ENCODE measurements around the gene CLK4.

Gene CLK4

DNA sequence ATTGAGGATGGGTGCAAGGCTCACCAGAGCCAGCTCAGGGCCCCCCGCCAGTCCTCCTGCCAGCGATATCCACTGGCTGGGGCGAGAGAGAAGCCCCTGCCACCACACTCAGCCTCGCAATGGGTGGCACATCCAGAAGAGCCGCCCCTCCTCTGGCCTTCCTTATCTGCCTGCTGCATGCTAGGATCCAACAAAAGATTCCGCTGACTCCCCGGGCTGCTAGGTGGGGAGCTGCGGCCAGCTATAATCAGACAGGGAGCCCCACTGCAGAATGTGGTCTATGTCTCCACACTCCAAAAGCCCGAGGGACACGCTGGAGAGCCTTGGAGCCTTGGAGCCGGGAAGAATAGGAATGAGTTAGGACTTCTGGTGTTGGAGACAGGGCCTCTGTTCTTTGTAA, 69.4 kb downstream of the CLK4 start:
- no peak for FAIRE-seq
- TF ChIP-seq, protein P1, sequence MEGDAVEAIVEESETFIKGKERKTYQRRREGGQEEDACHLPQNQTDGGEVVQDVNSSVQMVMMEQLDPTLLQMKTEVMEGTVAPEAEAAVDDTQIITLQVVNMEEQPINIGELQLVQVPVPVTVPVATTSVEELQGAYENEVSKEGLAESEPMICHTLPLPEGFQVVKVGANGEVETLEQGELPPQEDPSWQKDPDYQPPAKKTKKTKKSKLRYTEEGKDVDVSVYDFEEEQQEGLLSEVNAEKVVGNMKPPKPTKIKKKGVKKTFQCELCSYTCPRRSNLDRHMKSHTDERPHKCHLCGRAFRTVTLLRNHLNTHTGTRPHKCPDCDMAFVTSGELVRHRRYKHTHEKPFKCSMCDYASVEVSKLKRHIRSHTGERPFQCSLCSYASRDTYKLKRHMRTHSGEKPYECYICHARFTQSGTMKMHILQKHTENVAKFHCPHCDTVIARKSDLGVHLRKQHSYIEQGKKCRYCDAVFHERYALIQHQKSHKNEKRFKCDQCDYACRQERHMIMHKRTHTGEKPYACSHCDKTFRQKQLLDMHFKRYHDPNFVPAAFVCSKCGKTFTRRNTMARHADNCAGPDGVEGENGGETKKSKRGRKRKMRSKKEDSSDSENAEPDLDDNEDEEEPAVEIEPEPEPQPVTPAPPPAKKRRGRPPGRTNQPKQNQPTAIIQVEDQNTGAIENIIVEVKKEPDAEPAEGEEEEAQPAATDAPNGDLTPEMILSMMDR (IDR thresholded peaks at IDR 0.05; ENCODE audit: insufficient read depth, missing control alignments), result no peak
- no peak for DNase-seq (ENCODE audit: insufficient read length, low spot score)

DNA sequence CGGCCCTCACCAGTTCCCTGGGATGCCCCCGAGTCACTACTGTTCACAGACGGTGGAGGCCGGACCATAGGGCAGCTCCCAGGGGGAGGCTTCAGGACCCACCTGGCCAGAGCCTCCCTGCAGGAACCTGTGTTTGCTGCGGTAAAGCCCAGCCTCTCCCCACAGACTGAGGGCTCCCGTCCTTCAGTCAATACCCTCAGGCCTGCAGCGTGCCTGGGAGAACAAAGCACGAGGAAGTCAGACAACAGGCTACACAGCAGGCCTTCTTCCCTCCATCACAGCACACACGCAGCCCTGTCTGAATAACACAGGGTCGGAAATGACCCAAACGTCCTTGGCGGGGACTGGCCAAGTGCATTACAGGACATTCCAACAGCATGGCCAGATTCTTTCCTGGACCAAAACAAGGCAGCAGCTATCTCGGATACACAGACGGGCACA, 71.1 kb downstream of the CLK4 start:
- no peak for DNase-seq (ENCODE audit: insufficient read length, low spot score)
- FAIRE-seq, result no peak
- TF ChIP-seq, protein P1 (IDR thresholded peaks at IDR 0.05; ENCODE audit: insufficient read depth, missing control alignments), result no peak

DNA sequence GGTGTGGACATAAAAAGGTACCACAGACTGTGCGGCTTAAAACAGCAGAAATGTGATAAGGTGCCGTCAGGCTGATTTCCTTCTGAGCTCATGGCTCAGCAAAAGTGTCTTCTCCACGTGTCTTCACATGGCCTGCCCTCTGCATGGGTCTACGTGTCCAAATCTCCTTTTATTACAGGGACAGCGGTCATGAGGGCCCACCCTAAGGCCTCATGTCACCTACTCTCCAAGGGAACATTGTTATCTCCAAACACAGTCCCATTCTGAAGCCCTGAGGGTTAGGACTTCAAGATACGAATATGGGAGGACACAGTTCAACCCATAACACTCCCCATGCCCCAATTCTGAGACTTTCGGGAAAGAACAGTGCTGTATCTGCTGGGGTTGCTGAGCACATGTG, 71.8 kb downstream of the CLK4 start:
- TF ChIP-seq, protein P1 (IDR thresholded peaks at IDR 0.05; ENCODE audit: insufficient read depth, missing control alignments), result no peak
- DNase-seq (ENCODE audit: insufficient read length, low spot score), result no peak
- no peak for FAIRE-seq

DNA sequence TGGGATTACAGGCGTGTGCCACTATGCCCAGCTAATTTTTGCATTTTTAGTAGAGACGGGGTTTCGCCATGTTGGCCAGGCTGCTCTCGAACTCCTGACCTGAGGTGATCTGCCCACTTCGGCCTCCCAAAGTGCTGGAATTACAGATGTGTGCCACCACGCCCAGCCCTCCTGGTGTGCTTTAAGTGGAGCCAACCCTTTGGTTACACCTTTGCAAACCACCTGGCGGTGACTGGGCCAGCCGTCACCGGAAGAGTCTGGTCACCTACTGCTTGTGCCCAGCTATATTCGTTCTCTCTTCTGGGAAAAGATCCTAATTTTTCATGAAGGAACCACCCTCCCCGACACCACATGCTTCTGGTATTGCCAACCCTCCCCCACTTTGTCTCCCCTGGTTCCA, 72.5 kb downstream of the CLK4 start:
- TF ChIP-seq, protein P1 (IDR thresholded peaks at IDR 0.05; ENCODE audit: insufficient read depth, missing control alignments), result no peak
- no peak for FAIRE-seq

DNA sequence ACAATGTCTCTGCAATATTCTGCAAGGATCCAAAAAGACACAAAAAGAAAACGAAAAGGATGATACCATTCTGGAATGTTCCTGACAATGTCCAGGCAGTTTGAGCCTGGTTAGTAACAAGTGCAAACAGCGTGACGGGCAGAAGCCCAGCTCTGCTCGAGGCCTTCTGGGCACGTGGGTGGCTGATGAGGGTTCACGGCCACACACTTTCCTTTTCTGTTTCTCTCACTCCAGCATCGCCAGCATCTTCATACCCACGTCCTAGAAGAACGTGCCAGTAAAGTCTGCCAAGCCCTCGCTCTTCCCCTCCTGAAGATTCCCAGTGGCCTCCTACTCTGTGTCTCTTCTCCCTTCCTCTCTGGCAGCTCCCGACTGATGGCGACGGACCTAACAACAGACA, 73.3 kb downstream of the CLK4 start:
- TF ChIP-seq, protein P1 (IDR thresholded peaks at IDR 0.05; ENCODE audit: insufficient read depth, missing control alignments), result no peak
- DNase-seq (ENCODE audit: insufficient read length, low spot score) (no peak), FAIRE-seq (no peak)

More for the DNA sequence above, 72.5 kb downstream of the CLK4 start:
- no peak for DNase-seq (ENCODE audit: insufficient read length, low spot score)

Data from D721Med (cell line).